HAP-1 (cell line): Measurements from ENCODE around the gene COA8.
A peak's percentile ranks its signal among the peaks of the same experiment; 100 is the strongest.

Source experiments
- DNase-seq, 2 experiments: peaks; one replicate each; pipeline ENCODE4 v3.0.0-alpha.2; 2016 to 2020; ENCODE audit warnings: low spot score in 2 of 2
- H3K27me3 ChIP-seq: fragments of 250-450 bp; sonication (Bioruptor Pico); 2 replicates; pipeline ENCODE4 v1.5.1; 2020; ENCODE audit warnings: low read depth, mild to moderate bottlenecking, moderate library complexity
- H3K36me3 ChIP-seq: fragments of 250-450 bp; sonication (Bioruptor Pico); replicated peaks from 2 replicates; pipeline ENCODE4 v1.5.1; 2020; ENCODE audit warnings: mild to moderate bottlenecking
- H3K4me1 ChIP-seq: fragments of 250-450 bp; sonication (Bioruptor Pico); 2 replicates; pipeline ENCODE4 v1.5.1; 2020; ENCODE audit warnings: mild to moderate bottlenecking
- H3K4me3 ChIP-seq: fragments of 250-450 bp; sonication (Bioruptor Pico); 2 replicates; pipeline ENCODE4 v1.5.1; 2020; ENCODE audit warnings: mild to moderate bottlenecking, moderate library complexity
- H3K9me3 ChIP-seq: fragments of 250-450 bp; sonication (Bioruptor Pico); 2 replicates; pipeline ENCODE4 v1.5.1; 2020; ENCODE audit warnings: mild to moderate bottlenecking, moderate library complexity
- in situ Hi-C: fragments of 300-500 bp; cut with MboI; formaldehyde crosslinking; loops from 3 replicates; pipeline ENCODE4 v1.14.3; 2020; ENCODE audit warnings: low sequenced_read_pairs, inconsistent platforms, mixed read lengths

Gene COA8

DNA sequence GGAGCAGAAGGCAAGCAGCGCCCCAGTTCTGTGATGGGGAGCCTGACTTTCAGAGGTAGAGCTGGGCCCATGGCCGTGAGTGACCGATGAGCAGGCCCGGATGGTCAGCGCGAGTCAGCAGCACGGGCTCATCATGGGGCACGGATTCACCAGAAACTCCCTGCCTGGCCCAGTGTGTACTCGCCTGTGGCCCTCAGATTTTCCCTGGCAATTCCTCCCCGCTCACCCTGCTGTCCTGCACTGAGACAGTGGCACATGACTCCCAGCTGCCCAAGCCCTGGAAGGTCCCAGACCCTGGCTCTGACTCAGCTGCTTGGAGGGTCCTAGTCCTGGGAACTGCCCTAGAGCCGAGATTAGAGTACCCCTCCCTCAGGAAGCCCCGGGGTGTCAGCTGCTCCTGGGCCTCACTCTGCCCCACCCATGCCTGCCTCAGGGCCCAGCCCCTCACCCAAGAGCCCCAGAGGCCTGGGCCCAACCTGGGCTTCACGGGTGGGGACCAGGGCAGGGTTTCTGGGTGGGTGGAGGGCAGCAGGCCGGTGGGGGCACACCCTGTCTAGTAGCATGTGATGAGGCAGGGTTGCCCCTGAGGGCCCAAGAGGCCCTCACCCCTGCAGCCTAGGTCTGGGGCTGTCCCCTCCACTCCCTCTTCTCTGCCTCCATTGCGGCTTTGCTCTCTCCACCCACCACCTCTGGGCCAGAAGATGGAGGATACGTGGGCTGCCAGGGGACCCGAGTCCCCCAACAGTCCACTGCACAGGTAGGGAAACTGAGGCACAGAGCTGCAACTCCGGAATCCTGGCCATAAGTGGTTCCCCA, 25.4 kb upstream of the COA8 start:
- Histone ChIP-seq H3K4me3 (no peak overlapping the region), H3K9me3 (no peaks in the 10 kb centered on the region), H3K27me3 (no peaks in the 10 kb centered on the region), H3K4me1 (peaks cover 6% of the 10 kb centered on the region), H3K36me3 (peaks cover 14% of the 10 kb centered on the region)
- in situ Hi-C loops, result no loop called here
- no peak for DNase-seq

- in situ Hi-C loops, result no loop called here
- peaks cover 16% of the 10 kb centered on the region for H3K4me1 ChIP-seq
- H3K4me3 ChIP-seq, result no peak overlapping the region
- DNase-seq, result no peak
- H3K27me3 ChIP-seq, result no peaks in the 10 kb centered on the region
- no peaks in the 10 kb centered on the region for H3K9me3 ChIP-seq
- H3K36me3 ChIP-seq, result peaks cover 4% of the 10 kb centered on the region
These were observed 24.3 kb upstream of the COA8 start for GRCh38 chr14:103538291-103539055.

- H3K4me3 ChIP-seq, result no peak overlapping the region
- in situ Hi-C loops, result no loop called here
- H3K4me1 ChIP-seq, result peaks cover 16% of the 10 kb centered on the region
These were observed 23.5 kb upstream of the COA8 start for GRCh38 chr14:103539056-103539825.

GRCh38 chr14:103540821-103541708, 21.7 kb upstream of the COA8 start:
- no peaks in the 10 kb centered on the region for H3K9me3 ChIP-seq
- H3K36me3 ChIP-seq, result no peaks in the 10 kb centered on the region
- in situ Hi-C loops, result no loop called here
- DNase-seq, result no peak
- H3K4me1 ChIP-seq, result peaks cover 16% of the 10 kb centered on the region
- no peaks in the 10 kb centered on the region for H3K27me3 ChIP-seq
- H3K4me3 ChIP-seq, result no peak overlapping the region

More at GRCh38 chr14:103539056-103539825, 23.5 kb upstream of the COA8 start:
- Histone ChIP-seq H3K27me3 (no peaks in the 10 kb centered on the region), H3K36me3 (no peaks in the 10 kb centered on the region; the same call in none of the 2 replicates), H3K9me3 (no peaks in the 10 kb centered on the region)
- DNase-seq, result no peak

- Histone ChIP-seq H3K4me1 (peaks cover 16% of the 10 kb centered on the region), H3K27me3 (no peaks in the 10 kb centered on the region), H3K9me3 (no peaks in the 10 kb centered on the region), H3K36me3 (no peaks in the 10 kb centered on the region), H3K4me3 (no peak overlapping the region)
- DNase-seq, result no peak
- in situ Hi-C loops, result no loop called here
These were observed 20.8 kb upstream of the COA8 start for GRCh38 chr14:103541709-103542604.

DNA sequence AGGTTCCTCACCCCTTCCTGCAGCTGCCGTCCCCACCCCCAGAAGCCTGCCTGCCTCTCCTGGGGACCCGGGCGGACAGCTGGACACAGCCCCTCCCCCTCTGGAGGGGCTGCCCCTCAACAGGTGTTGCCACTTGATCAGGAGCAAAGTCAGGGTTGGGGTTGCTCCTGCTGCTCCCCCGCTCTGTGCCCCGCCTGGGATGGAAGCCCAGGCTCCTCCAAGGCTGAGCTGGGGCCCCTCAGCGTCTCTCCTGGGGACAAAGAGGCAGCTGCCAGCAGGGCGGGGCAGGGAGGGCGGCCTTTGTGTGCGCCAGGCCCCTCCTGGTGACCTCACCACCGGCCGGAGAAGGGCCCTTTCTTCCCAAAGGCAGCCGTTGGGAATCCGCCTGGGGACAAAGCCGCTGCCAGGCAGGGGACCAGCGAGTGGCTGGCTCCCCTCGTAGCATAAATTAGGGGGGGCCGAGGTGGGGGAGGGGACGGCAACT, 20.1 kb upstream of the COA8 start:
- H3K27me3 ChIP-seq, result no peaks in the 10 kb centered on the region
- peaks cover 16% of the 10 kb centered on the region for H3K4me1 ChIP-seq
- peak; percentile 70 to 88 for DNase-seq
- H3K9me3 ChIP-seq, result no peaks in the 10 kb centered on the region
- in situ Hi-C loops, result no loop called here
- H3K36me3 ChIP-seq, result no peaks in the 10 kb centered on the region
- H3K4me3 ChIP-seq, result no peak overlapping the region

- H3K36me3 ChIP-seq, result no peaks in the 10 kb centered on the region
- H3K9me3 ChIP-seq, result no peaks in the 10 kb centered on the region
- no peak overlapping the region for H3K4me3 ChIP-seq
- in situ Hi-C loops, result no loop called here
- H3K27me3 ChIP-seq, result no peaks in the 10 kb centered on the region
- DNase-seq, result no peak
- peaks cover 16% of the 10 kb centered on the region for H3K4me1 ChIP-seq
These were observed 19.6 kb upstream of the COA8 start for GRCh38 chr14:103543140-103543539.

GRCh38 chr14:103543721-103544387, 18.9 kb upstream of the COA8 start:
- Histone ChIP-seq H3K27me3 (no peaks in the 10 kb centered on the region), H3K9me3 (no peaks in the 10 kb centered on the region), H3K36me3 (no peaks in the 10 kb centered on the region), H3K4me1 (peaks cover 16% of the 10 kb centered on the region), H3K4me3 (no peak overlapping the region)
- DNase-seq, result no peak
- in situ Hi-C loops, result no loop called here

DNA sequence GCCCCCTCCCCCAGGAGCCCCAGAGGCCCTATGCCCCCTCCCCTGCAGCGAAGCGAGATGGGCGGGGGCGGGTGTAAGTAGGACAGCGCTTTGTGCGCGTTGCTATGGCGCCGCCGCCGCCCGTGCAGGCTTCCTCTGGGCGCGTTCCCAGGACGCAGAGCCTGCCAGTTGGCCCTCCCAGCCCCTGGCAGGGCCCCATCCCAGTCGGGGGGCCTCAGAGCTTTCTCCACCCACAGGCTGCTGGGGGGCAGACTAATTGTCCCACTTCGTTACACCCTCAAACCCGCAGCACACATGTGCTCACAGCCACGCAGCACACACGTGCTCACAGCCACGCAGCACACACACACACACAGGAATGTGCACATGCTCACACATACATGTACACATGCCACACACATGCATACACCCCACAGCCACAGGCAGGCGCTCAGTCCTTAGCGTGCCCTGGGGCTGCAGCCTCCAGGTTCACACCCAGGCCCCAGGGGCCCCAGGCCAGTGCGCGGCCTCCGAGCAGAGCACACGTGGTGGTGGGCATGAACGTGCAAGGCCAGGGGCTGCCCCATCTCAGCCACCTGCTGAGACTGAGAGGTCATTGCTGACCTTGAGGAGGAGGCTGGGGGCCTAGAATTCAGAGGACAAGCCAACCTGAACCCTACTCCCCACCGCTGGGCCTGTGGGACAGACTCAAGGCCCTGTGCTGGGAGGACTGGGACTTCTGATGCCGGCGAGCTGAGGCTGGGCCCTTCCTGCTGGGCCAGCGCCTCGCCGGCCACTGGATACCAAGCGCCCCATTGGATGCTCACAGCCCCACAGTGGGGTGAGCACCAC, 18.2 kb upstream of the COA8 start:
- DNase-seq, result no peak
- peaks cover 16% of the 10 kb centered on the region for H3K4me1 ChIP-seq
- in situ Hi-C loops, result no loop called here
- H3K9me3 ChIP-seq, result no peaks in the 10 kb centered on the region
- H3K36me3 ChIP-seq, result no peaks in the 10 kb centered on the region
- no peaks in the 10 kb centered on the region for H3K27me3 ChIP-seq
- no peak overlapping the region for H3K4me3 ChIP-seq

DNA sequence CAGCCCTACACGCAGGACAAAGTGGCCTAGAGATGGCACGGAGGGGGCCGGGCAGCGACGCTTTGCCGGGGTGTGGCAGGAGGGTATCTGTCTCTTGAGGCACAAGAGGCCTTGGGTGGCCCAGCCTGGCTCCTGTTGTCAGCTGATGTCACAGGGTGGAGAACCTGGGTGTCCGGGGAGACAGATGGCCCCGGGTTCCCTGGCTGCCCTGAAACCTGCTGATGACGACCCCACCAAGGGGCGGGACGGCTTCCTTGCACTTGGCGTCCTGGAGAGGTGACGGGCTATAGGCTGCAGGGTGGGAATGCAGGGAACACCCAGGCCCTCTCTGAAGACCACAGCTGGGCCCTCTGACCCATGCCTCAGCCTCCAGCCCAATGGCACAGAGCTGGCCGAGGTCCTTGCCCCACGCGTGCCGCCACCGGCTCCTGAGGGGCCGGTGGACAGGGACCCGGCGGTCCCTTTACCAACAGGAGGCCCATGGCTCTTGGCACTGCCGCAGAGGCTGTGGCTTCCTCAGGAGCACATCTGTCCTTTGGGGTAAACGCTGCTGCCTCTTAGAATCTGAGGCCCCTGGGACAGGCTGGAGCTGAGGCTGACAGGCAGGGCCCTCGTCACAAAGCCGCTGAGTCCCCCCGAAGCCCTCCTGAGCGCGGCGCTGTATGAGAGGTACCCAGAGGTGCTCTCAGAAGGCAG, 17.4 kb upstream of the COA8 start:
- H3K27me3 ChIP-seq, result no peaks in the 10 kb centered on the region
- H3K4me3 ChIP-seq, result no peak overlapping the region
- in situ Hi-C loops, result no loop called here
- H3K36me3 ChIP-seq, result no peaks in the 10 kb centered on the region
- DNase-seq, result no peak
- peaks cover 16% of the 10 kb centered on the region for H3K4me1 ChIP-seq
- no peaks in the 10 kb centered on the region for H3K9me3 ChIP-seq
